ENCODE results near the gene MYOCD.

The MYOCD gene

DNA sequence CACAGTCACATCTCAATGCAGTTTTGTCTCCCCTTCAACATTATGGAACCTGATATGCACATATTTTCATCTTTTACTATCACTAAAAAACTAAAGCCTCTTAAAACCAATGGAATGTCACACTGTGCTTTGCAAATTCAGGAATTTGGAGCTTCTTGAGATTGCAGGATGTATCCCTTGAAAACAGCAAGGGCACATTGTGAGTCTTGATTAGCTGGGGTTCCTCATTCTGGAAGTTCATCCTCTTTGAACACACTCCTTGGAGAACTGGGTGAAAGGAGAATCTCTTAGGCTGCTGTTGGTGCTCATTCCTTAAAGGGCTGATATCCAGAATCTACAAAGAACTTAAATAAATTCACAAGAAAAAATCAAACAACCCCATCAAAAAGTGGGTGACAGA, 21.1 kb upstream of the MYOCD start:
- no peak for DNase-seq

DNA sequence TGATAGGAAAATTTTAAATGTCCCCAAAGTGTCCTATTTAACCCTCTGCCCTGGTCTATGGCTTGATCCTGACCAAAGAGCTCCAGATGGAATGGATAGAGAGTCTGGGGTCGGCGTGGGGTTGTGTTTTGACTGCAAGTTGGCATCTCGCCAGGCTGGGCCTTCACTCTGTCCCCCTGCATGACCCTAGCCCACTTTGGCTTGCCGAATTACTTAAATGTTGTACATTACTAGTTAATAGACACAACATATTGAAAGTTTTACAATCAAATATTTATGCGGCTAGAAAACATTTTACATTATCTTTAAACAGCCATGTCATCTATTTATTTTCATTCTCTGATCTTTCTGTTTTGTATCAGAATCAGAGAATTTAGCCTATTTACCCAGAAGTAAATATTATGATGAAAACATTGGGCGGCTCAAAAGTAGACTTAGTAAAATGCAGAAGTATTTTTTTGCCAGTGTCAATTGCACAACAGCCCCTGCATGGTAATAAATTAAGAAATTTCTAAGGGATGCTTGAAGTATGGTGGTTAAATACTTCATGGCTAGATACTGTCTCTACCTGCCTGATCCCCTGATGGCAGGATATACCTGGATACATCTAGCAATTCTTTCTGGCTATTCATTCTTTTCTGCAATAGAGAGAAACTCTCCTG, 18.8 kb upstream of the MYOCD start:
- no peak for DNase-seq

DNA sequence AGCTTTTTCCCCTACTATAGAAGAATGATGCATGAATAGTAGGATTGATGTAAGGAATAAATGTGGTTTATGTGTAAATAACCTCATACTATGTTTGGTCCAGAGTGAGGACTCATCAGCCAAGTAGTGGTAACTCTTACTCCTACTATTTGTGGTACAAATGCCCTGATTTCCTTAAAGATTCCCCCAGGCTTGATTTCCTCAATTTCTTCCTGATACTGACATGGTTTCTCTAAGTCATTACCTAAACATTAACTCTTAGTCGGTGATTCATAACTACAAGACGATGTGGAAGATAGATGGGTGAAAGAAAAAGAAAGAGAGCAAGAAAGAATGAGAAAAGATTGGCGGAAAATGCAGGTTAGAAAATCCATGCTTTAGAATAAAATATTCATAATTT, 17.2 kb upstream of the MYOCD start:
- no peak for DNase-seq

DNA sequence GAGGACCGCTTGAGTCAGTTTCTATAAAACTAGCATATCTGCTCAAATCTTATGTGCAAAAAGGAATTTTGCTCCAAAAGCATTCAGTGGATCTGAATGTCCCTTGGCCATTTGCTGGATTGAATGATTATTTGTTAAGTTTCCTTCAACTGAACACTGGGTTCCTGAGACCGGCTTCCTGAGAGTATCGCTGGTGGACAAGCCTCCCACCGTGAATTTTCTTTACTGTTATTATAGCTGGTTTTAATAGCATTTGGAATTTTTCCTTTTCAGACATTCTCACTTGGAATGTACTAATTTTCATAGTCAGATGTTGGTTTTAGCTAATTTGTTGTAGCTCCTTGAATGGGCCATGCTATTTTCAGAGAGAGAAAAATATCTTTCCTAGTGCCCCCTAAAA, 9.8 kb upstream of the MYOCD start:
- no peak for DNase-seq

DNA sequence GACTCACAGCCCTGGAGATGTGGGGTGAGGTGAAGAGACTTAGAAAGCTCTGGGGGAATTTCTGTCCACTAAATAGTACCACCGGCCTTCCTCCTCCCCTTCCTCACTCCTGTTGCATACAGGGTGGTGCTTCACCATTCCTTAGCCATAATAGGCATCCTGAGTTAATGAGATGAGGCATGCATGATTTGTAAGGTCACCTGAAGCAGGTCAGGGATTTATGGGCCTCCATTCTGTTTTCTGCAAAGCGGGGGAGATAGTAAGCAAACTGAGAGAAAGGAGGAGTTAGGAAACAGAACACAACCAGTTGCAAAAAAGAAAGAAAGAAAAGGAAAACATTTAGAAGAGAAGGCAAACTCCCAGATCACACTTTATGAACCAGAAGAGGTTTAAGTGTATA, 9.3 kb upstream of the MYOCD start:
- DNase-seq = no peak

DNA sequence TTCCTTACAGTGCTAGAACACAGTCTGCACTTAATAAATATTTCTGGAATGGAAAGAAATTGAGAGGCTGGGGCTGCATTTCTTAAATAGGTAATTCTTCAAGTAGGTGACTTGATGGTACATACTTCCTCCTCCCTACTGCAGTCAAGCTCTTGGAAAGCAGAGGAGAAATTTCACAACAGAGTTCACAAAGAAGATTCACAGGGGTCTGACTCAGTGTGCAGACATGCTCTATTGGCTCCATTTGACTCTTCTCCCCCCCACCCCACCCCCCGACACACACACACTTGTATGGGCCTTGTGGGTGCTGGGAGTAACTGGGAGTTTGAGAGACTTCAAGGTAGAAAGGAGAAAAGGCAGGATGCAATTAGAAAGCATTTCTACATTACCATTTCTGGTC, 6.2 kb upstream of the MYOCD start:
- DNase-seq = no peak

DNA sequence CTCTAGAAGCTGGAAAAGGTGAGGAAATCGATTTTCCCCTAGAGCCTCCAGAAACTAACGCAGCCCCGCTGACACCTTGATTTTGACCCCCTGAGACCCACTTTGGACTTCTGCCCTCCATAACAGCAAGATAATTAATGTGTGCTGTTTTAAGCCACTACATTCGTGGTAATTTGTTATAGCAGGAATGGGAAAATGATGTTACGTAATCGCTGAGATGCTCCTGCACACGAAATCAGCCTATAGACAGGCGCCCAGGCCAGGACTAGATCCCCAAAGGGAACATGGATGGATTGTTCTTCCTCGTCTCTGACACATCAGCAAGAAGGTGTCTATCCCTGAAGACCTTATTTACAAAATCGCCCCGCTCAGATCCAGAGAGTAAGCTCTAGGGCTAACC, 1.4 kb upstream of the MYOCD start:
- no peak for DNase-seq

DNA sequence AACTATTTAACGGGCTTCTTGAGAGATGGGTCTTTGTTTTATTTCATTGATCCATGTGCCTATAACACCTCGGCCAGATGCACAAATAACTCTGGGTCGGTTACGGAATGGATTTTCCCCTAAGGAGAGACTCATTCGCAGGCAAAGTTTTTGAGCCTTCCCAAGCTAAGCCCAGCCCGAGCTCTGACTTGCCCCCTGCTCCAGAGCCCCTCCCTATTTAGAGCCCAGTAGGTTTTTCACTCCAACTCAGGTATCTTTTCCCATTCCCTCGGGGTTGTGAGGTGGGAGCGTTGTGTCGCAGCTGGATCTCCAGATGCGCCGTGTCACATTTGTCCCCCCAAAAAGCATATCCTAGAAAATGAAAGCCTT, 812 bp upstream of the MYOCD start:
- no peak for DNase-seq

DNA sequence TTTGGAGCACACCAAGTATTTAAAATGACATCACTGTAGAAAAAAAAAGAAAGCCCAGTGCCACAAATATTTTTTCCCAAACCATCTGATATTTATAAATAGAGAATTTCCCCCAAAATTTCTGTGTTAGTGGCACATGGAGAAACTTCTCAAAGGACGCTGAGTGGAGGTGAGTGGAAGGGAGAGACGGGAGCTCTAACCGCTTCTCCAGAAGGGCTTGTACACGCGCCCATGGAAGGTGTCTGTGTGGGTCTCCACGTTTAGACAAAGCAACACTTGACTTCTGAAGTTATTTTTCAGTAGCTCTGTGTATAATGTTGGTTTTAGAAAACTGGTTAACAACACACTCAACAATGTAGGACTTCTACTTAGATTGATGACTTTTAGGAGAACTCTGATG, 1.0 kb downstream of the MYOCD start:
- DNase-seq = no peak

DNA sequence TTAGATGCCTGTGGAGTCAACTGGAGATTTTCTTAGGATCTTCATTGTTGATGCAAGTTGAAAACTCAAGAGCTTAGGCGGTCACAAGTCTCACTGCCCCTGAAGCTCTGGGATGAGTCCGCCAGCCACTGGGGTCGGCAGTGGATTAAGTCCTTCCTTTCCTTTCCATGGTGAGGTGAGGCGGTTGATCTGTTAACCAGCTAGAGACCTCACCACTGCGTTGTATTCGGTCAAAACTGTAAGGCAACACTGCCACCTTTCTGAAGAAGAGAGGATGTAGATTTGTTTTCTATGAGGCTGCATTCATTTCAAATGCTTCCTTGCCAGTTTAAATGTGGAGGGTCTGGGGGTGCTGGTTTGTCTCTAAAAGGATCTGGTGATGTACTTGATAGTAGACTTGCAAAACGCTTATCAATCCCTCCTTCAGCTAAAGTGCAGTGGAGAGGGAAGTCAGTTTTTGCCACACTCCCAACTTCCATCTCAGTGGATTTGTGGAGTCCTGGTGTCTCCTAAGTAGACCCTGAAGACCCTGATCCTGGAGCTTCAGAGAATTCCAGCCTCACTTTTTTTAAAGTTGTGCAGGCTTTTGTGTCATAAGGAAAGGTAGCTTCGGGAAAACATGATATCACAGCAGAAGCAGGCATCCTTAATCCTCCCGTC, 1.7 kb downstream of the MYOCD start:
- DNase-seq = no peak

DNA sequence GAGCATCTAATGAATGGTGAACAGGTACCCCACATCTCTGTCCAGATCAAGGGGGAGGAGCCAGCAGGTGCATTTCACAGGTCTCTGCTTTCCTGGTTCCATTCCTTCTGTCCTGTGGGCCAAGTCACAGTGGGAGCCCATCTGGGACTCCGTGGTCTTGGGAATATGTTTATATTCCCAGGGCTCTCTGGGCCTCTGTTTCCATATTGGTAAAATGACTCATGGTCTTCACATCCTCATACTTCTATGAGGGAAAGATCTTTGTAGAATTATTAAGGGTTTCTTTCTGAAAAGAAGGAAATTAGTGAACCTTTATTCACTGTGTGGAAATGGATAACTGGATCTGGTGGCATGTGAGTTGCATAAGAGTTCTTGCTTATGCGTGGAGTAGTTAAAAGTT, 6.2 kb downstream of the MYOCD start:
- DNase-seq = no peak

DNA sequence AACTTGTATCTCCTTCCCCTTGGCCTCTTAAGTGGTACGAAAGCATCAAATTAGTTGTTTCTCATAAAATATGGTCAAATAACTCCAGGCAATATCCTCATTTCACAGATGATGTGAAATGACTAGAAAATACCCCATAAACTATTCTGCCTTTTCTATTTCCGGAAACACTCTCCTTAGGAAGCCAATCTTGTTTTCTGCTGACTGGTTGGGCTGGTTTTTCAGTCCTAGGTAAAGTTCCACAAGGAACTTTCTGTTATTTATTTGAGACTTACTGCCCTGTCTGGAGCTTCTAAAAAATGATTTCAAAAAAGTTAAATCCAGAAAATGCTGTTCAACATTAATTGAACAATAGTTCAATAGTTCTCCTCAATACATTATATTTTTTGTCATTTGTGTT, 7.3 kb downstream of the MYOCD start:
- DNase-seq = no peak

DNA sequence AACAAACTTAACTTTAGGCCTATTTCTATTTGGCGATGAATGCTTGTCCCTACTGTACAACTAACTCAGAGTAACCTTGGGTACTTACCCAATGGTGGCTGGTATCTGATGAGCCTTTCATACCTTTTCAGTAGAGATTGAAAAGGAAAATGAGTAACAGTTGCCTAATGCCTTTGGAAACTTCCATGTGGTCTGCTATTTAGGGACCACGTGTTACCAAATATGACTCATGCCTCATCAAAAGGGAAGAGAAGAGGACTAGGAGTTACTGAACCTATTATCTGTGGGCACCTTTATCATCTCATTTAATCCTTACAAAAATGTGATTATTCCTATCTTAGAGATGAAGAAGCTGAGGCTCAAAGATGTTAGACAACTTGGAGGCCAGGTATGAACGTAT, 8.1 kb downstream of the MYOCD start:
- no peak for DNase-seq

DNA sequence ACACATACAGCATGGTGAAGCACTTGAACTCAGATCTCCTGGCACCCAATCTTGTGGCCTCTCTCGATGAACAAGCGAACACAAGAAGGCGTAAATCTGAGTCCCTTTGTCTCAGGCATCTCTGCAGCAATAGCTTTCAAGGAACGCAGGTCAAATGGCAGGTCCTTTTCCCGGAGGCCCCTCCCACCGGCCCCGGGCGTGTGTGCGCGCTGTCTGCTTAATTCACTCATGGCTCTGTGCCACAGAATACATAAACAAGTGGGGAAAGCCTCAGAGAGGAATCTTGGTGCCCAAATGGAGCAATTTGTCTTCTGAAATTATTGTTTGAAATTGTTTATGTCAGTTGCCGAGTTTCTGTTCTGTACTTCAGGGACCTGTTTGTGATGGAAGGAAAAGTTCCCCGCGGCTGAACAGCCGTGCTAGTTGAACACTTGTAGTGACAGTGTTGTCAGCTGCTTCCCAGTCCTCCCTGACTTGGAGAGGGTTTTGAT, 14.8 kb downstream of the MYOCD start:
- no peak for DNase-seq

DNA sequence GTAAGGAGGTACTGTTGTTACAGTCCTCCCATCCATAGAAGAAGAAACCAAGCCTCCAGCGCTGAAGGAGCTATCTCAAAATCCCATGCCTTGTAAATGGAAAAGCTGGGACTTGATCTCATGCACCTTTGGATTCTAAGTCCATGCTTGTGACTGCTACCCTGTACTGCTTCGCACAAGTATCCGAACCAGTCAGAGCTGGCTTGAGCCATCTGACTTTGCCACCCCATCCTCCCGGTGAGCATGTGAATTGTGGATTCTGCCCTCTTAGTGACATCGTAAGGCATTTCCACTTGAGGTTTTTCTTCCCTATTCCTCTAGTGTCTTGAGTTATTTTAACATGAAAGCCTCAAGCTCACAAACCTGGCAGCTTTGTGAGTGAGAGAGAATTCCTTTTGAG, 15.3 kb downstream of the MYOCD start:
- DNase-seq = no peak

DNA sequence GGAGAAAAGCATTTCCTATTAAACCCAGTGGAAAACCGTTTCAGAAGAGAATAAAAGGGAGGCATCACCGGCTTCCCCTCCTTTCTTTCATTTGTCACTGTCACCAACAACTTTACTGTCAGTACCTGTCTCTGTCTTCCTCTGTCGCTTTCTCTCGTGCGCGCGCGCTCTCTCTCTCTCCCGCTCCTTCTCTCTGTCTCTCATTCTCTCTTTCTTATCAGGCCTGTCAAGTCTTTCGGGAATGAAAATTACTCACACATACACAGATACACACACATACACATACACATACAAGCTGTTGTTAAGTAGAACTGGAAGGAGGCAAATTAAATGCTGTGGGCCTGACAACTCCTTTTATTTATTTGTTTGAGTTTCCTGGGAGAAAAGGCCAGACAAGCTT, 17.6 kb downstream of the MYOCD start:
- no peak for DNase-seq

DNA sequence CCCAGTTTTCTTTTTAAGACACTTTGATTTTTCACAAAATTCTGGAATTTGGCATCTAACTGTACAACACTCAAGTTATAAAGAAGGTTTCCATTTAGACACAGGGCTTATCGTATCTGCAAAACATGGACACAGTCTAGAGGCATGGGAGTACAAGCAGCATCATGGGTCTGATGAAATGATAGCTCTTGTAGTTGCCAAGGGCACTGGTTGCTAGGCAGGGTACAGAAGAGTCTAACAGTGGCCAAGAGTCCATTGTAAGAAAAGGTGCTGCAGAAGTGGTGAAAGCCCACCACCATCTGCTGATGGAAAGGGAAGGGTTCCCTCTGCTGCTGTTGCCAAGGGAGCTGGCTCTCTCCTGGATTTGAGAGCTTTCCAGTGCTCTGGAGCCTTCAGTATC, 20.8 kb downstream of the MYOCD start:
- DNase-seq = no peak

DNA sequence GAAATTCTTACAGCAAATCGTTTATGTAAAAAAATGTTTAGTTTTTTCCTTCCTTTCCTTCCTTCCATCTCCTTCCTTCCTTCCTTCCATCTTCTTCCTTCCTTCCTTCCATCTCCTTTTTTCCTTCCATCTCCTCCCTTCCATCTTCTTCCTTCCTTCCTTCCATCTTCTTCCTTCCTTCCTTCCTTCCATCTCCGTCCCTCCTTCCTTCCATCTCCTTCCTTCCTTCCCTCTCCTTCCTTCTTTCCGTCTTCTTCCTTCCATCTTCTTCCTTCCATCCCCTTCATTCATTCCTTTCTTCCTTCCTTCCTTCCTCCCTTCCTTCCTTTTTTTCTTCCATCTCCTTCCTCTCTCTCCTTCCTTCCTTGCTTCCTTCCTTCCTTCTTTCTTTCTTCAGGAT, 22.7 kb downstream of the MYOCD start:
- DNase-seq = no peak

DNA sequence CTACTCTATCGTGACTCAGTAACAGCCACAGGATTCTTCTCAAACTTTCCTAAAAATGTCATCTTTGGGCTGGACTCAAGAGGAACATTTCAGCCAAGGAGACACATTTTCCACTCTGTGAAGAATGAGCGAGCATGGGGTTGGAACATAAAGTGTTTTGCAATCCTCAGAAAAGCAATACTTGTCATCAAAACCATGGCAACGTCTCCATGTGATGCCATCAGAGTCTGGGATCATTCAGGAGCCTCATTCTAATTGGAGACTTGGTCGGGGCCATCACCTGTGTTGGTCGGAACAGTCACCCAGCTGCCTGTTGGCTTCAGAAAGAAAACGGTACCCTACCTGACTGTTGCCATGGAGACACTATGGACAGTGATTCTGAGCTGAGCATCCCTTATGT, 25.5 kb downstream of the MYOCD start:
- DNase-seq = no peak

DNA sequence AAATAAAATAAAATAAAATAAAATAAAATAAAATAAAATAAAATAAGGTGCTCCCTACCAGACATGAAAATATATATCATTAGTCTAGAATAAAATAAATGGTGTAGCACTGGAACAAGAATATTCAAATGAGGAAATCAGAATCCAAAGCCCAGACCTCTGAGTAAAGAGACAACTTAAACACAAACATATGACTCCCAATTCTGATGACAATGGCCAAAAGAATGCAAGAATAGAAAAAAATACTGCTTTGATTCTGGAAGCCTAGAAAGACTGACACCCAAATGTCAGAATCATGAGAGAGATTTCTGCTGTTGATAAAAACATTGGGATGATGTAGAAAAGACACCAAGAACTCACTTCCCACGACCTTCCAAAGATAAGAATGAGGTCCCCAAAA, 27.9 kb downstream of the MYOCD start:
- no peak for DNase-seq

DNA sequence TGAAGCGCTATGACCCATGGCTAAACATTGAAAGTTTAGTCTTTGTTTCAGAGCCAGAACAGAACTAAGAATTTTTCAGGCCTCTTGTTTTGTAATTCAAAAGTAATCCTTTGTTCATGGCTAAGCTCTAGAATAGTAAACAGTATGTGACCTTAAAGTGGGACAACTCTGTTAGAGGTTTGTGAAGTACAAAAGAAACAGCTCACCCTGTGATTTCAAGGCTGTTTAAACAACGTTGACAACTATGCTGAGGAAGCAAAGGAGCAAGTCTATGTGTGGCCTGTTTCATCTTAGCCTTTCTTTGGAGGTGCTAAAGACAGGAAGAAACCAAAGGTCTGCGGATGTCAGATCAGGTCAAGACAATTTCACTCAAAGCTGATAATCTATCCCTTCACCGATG, 40.4 kb downstream of the MYOCD start:
- no peak for DNase-seq

DNA sequence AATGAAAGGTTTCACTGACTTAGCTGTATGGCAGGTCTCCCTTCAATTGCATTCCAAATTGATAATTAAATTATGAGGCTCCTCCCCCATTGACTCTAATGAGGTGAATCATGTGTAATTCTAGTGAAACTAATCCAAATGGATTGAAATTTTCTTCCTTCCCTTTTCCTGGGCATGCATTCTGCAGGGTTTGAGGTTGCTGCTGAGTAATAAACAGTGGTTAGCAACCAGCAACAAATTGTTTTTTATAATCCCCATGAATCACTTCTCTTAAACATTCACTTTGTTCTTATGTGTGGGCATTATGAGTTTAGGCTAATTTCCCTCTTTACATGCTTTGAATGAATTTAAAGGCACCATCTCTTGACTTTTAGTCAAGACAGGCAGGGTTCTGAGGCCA, 43.4 kb downstream of the MYOCD start:
- DNase-seq = no peak

DNA sequence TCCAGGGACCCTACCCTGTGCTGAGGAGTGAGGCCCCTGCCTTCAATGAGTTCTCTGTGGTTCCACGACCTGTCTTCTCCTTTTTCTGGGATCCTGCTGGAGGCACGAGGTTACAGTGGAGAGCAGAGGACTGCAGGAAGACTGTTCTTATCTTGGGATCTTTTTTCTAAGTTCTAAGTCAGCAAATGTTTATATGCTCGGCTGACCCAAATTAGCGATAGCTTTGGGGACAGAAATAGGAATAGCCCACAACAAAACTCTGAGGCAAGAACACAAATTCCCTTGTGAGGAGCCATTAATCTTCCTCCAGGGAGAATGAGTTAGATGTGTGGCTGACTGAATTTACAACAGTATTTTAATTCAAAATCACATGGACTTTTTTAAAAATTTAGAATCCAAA, 46.7 kb downstream of the MYOCD start:
- no peak for DNase-seq

DNA sequence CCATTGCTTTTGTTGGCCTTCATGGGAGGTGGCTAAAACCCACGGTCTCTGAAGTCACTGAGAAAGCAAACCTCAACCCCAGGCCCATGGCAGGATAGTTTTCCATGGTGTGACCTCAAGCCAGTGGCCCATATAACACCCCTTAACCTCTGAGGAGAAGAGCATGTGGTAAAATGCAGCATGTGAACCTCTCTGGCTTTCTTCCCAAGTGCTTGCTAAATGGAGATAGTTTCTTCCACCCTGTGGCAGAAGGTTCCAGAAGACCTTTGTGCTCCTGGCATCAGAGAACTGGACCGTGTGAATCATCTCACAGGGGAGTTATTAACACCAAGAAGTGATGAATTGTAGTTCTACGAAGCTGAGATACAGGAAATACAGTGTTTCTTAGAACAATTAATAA, 47.3 kb downstream of the MYOCD start:
- no peak for DNase-seq

DNA sequence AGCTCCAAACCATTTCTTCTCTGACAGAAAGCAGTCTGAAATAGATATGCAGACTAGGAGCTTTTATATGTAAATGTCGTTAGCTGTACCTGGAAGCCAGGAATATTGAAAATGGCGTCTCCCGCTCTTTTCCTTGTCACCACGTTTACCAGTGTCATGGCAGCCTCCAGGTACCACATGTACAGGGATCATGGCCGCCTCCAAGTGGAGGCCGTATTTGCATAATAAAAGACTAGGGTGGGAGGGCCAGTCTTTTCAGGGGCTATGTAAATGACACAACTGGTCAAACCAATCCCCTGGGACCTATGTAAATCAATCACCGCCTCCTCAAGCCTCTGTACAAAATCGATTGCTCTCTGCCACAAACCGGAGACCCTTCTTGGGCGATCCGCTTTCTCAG, 54.3 kb downstream of the MYOCD start:
- no peak for DNase-seq

Measured in NCI-H446 (cell line).